AG04449 (cell line): ENCODE measurements around the gene CWH43.
"Not testable (repeated sequence)": the region's sequence is repeated elsewhere in the genome, so short reads cannot be mapped to it uniquely, and the experiment has no call there.

Experiments
- CTCF ChIA-PET: fragments of 350-600 bp; formaldehyde crosslinking; extraction: SDS; loops from one replicate; lab custom pipeline; 2021; ENCODE audit warnings: antibody characterized with exemption; lab: Yijun Ruan, JAX
- POLR2A ChIA-PET: fragments of 400-600, 350-600 bp; formaldehyde crosslinking; extraction: SDS; loops from one replicate; lab custom pipeline; 2020; ENCODE audit warnings: antibody characterized with exemption, inconsistent platforms; lab: Yijun Ruan, JAX
- DNase-seq: peaks from one replicate; pipeline ENCODE4 v3.0.0-alpha.2; 2010; ENCODE audit warnings: low read depth, low spot score
- H3K4me3 ChIP-seq: 2 replicates; pipeline ENCODE4 v1.5.1; 2011; ENCODE audit warnings: low read depth, mild to moderate bottlenecking, control low read depth, low read length
- TF ChIP-seq, protein P1 (sequence below): IDR thresholded peaks from one replicate; pipeline ENCODE4 v1.5.1; 2011; ENCODE audit warnings: mild to moderate bottlenecking, moderate library complexity, low read length, control low read depth, inconsistent platforms; ENCODE audit not compliant: insufficient read depth; ENCODE audit errors: missing control alignments

The CWH43 gene

GRCh38 chr4:48968814-48969213 is 17.3 kb upstream of the CWH43 start:
- ChIA-PET POLR2A (interaction anchor here (0.6 to 0.7 kb wide), 2 partner anchors 11 to 59 kb away, joined by 3 read pairs; no protein-coding TSS in a partner anchor), CTCF (interaction anchor here (3.4 kb wide), 1 partner anchor 390 kb away, joined by 18 read pairs; no protein-coding TSS in a partner anchor)
- TF ChIP-seq, protein P1, sequence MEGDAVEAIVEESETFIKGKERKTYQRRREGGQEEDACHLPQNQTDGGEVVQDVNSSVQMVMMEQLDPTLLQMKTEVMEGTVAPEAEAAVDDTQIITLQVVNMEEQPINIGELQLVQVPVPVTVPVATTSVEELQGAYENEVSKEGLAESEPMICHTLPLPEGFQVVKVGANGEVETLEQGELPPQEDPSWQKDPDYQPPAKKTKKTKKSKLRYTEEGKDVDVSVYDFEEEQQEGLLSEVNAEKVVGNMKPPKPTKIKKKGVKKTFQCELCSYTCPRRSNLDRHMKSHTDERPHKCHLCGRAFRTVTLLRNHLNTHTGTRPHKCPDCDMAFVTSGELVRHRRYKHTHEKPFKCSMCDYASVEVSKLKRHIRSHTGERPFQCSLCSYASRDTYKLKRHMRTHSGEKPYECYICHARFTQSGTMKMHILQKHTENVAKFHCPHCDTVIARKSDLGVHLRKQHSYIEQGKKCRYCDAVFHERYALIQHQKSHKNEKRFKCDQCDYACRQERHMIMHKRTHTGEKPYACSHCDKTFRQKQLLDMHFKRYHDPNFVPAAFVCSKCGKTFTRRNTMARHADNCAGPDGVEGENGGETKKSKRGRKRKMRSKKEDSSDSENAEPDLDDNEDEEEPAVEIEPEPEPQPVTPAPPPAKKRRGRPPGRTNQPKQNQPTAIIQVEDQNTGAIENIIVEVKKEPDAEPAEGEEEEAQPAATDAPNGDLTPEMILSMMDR, result no peak
- H3K4me3 ChIP-seq, result no peak overlapping the region
- DNase-seq, result peak; percentile 66

GRCh38 chr4:48970471-48970921 is 15.6 kb upstream of the CWH43 start:
- DNase-seq, result no peak

DNA sequence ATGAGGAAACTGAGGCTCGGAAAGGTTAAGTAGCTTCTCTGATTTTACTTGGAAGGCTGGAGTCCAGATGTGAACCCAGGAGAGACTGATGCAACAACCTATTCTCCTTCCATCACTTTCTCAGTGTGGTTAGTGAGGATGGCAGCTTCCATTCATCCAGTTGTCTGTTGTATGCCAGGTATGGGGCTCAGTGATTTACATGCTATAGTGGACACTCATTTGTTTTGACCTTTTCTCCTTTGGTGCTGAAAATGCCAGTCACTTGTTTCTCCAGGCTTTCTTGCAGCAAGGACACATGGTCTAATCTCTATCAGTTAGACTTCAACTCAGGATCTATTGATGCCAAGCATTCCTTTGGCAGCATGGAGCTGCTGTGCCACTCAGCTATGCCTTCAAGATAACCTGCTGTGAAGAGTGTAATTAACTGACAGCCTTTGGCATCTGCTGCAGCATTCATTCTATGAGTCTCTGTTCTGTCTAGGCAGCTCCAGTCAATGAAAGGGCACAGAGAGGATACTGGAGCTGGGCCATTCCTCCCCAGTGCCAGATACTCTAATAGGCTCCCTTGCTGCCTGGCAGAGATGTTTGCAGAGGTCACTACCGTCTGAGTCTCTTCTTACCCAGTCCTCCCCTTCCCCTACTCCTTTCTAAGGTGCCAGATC is 11.0 kb upstream of the CWH43 start:
- TF ChIP-seq, protein P1, result no peak
- no peak overlapping the region for H3K4me3 ChIP-seq
- DNase-seq, result no peak
- POLR2A ChIA-PET, result no interaction called here
- CTCF ChIA-PET, result interaction anchor here (1.2 to 3.4 kb wide), 2 partner anchors 12 to 429 kb away, joined by 3 to 12 read pairs; no protein-coding TSS in a partner anchor

More at GRCh38 chr4:48970471-48970921, 15.6 kb upstream of the CWH43 start:
- ChIA-PET CTCF (interaction anchor here (1.2 to 3.4 kb wide), 3 partner anchors 10 to 392 kb away, joined by 3 to 18 read pairs (median 4); no protein-coding TSS in a partner anchor), POLR2A (interaction anchor here (1.0 kb wide), 1 partner anchor 191 kb away, joined by 3 read pairs; no protein-coding TSS in a partner anchor)
- H3K4me3 ChIP-seq, result no peak overlapping the region
- TF ChIP-seq, protein P1, result no peak

GRCh38 chr4:48976041-48976440 is 10.0 kb upstream of the CWH43 start:
- H3K4me3 ChIP-seq, result no peak overlapping the region
- TF ChIP-seq, protein P1, result no peak
- CTCF ChIA-PET, result interaction anchor here (3.4 kb wide), 1 partner anchor 13 kb away, joined by 12 read pairs; no protein-coding TSS in a partner anchor
- no peak for DNase-seq
- POLR2A ChIA-PET, result no interaction called here

DNA sequence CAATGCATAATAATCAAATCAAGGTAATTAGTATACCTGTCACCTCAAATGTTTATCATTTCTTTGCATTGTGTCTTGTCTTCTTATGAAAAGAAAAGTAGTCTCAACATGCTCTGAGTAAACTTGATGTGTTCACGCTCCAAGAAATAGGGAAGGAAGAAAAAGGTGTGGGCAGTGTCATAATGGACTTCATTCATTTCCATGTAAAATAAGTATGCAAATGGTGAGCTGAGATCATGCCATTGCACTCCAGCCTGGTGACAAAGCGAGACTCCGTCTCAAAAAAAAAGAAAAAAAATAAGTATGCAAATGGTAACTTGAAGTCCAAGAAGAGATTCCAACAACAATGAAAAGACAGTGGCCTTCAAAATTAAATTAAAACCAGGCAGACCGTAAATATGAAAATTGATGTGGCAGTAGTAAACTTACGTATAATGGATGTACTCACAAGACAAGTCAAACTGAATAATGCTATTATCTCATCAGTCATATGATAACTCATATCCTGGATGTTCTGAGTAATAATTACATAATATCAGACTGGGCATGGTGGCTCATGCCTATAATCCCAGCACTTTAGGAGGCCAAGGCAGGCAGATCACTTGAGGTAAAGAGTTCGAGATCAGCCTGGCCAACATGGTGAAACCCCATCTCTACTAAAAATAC is 6.0 kb upstream of the CWH43 start:
- ChIA-PET CTCF (no interaction called here), POLR2A (no interaction called here)
- DNase-seq, result no peak
- H3K4me3 ChIP-seq, result no peak overlapping the region
- TF ChIP-seq, protein P1, result no peak

DNA sequence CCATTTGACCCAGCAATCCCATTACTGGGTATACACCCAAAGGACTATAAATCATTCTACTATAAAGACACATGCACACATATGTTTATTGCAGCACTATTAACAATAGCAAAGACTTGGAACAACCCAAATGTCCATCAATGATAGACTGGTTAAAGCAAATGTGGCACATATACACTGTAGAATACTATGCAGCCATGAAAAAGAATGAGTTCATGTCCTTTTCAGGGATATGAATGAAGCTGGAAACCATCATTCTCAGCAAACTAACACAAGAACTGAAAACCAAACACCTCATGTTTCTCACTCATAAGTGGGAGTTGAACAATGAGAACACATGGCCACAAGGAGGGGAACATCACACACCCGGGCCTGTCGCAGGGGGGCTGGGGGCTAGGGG is 2.1 kb upstream of the CWH43 start:
- DNase-seq, CTCF ChIA-PET, POLR2A ChIA-PET, H3K4me3 ChIP-seq: not testable (repeated sequence)
